ENCODE measurements around the gene AP1S1.
"Not testable (repeated sequence)": the region's sequence is repeated elsewhere in the genome, so short reads cannot be mapped to it uniquely, and the experiment has no call there.

Gene AP1S1

DNA sequence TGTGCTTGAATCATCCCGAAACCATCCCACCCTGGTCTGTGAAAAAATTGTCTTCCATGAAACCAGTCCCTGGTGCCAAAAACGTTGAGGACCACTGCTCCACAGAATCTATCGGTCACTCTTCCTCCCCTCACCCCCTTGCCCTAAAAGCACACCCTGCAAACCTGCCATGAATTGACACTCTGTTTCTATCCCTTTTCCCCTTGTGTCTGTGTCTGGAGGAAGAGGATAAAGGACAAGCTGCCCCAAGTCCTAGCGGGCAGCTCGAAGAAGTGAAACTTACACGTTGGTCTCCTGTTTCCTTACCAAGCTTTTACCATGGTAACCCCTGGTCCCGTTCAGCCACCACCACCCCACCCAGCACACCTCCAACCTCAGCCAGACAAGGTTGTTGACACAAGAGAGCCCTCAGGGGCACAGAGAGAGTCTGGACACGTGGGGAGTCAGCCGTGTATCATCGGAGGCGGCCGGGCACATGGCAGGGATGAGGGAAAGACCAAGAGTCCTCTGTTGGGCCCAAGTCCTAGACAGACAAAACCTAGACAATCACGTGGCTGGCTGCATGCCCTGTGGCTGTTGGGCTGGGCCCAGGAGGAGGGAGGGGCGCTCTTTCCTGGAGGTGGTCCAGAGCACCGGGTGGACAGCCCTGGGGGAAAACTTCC is 28.2 kb upstream of the AP1S1 start:
- no peak for DNase-seq

DNA sequence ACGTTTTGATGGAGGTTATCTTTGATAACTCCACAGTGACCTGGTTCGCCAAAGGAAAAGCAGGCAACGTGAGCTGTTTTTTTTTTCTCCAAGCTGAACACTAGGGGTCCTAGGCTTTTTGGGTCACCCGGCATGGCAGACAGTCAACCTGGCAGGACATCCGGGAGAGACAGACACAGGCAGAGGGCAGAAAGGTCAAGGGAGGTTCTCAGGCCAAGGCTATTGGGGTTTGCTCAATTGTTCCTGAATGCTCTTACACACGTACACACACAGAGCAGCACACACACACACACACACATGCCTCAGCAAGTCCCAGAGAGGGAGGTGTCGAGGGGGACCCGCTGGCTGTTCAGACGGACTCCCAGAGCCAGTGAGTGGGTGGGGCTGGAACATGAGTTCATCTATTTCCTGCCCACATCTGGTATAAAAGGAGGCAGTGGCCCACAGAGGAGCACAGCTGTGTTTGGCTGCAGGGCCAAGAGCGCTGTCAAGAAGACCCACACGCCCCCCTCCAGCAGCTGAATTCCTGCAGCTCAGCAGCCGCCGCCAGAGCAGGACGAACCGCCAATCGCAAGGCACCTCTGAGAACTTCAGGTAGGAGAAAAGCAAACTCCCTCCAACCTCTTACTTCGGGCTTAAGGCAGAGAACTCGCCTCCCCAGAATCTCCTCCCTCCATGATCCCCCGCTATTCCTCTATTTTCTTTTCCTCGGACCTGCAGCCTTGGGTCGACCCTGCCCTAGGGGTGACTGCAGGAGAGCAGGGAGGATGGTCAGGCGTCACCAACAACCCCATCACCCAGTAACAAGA is 27.4 kb upstream of the AP1S1 start, which contains the start of gene SERPINE1:
Gene SERPINE1, plus strand, starts transcription at position 454 of the 809 bp plus-strand sequence. CDS start 1,290 bp downstream, outside the sequence.
- DNase-seq: no peak

DNA sequence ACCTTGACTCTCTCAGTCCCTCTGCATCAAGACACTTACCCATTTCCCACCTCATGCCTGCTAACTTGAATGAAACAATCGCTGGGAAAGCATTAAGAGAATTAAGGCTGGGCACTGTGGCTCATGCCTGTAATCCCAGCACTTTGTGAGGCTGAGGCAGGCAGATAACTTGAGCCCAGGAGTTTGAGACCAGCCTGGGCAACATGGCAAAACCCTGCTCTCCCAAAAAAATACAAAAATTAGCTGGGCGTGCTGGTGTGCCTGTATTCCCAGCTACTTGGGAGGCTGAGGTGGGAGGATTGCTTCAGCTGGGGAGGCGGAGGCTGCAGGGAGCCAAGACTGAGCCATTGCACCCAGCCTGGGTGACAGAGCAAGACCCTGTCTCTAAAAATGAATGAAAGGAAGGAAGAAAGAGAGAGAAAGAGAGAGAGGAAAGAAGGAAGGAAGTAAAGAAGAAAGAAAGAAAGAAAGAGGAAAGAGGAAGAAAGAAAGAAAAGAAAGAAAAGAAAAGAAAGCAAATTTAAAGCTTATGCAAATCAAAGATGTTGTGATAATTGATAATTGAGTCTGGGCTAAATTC is 26.7 kb upstream of the AP1S1 start:
- DNase-seq: no peak

DNA sequence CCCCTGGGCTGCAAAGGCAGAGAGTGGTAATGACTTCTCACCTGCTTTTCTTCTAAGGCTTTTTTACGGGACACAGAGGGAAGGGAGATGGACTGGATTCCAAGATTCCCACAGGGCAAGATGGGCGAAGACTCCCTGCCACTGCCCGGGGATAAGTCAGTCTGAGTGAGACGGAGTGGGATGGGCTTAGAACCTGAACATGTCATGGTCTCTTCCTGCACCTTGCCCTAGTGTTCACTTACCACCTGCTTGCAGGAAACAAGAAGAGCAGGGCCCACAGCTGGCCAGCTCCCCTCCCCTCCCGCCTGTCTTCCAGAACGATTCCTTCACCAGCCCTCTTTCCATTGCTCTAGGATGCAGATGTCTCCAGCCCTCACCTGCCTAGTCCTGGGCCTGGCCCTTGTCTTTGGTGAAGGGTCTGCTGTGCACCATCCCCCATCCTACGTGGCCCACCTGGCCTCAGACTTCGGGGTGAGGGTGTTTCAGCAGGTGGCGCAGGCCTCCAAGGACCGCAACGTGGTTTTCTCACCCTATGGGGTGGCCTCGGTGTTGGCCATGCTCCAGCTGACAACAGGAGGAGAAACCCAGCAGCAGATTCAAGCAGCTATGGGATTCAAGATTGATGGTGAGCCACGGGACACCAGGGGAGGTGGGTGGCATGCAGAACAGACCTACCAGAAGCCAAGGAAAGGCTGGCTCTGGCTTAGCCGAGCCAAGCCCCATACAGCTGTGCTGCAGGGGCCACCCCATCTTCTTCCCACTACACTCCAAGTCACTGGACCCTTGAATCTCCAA is 26.0 kb upstream of the AP1S1 start:
- DNase-seq: no peak

DNA sequence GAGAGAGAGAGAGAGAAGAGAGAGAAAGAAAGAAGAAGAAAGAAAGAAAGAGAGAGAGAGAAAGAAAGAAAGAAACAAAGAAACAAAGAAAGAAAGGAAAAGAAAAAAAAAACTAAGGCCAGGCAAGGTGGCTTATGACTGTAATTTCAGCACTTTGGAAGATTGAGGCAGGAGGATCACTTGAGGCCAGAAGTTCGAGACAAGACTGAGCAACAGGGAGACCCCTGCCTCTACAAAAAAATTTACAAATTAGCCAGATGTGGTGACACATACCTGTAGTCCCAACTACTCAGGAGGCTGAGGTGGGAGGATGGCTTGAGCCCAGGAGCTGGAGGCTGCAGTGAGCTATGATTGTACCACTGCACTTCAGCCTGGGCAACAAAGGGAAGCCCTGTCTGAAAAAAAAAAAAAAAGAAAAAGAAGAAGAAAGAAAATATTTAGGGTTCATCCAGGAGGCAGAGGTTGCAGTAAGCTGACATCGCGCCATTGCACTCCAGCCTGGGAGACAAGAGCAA is 24.6 kb upstream of the AP1S1 start:
- no peak for DNase-seq

DNA sequence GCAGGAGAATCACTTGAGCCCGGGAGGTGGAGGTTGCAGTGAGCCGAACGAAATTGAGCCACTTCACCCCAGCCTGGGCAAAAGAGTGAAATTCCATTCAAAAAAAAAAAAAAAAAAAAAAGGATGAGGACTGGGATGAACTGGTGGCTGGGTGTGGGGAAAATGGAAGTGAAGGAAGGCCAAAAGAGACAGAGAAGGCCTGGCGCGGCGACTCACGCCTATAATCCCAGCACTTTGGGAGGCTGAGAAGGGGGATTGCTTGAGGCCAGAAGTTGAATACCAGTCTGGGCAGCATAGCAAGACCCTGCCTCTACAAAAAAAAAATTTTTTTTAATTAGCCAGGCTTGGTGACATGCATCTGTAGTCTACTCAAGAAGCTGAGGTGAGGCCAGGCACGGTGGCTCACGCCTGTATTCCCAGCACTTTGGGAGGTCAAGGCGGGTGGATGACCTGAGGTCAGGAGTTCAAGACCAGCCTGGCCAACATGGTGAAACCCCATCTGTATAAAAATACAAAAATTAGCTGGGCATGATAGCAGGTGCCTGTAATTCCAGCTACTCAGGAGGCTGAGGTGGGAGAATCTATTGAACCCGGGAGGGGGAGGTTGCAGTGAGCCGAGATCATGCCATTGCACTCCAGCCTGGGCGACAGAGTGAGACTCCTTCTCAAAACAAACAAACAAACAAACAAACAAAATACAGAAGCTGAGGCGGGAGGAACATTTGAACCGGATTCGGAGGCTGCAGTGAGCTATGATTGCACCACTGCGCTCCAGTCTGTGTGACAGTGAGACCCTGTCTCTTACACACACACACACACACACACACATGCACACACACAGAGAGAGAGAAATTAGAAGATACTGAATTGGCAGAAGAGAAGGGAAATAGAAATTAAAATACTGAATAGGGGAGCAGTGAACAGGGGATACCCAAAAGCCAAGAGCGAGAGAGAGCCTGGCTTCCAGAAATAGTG is 21.4 kb upstream of the AP1S1 start:
- not testable (repeated sequence) for DNase-seq

DNA sequence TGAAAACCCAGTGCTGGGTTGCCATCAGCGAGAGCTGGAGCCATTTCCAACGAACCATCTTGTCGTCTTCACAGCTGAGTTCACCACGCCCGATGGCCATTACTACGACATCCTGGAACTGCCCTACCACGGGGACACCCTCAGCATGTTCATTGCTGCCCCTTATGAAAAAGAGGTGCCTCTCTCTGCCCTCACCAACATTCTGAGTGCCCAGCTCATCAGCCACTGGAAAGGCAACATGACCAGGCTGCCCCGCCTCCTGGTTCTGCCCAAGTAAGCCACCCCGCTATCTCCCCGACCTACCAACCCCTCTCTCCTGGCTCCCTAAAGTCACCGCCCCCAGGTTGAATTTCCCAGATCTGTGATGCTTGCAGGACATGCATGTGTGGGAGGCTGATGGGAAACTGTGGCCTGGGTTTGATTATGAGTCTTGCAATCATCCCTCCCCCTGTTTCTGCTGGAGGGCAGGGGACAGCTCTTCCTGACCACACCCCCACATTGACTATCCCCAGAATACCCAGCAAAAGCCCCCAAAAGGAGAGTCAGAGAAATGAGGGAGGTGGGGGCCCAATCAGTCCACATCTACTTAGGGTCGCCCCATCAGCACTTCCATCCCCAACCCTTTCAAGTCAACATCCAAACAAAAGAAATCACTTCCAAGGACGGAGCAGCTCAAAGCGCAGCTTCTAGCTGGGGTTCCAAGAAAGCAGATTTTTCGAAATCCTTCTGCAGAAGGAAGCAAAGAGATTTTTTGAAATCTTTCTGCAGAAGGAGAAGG is 20.5 kb upstream of the AP1S1 start:
- no peak for DNase-seq

DNA sequence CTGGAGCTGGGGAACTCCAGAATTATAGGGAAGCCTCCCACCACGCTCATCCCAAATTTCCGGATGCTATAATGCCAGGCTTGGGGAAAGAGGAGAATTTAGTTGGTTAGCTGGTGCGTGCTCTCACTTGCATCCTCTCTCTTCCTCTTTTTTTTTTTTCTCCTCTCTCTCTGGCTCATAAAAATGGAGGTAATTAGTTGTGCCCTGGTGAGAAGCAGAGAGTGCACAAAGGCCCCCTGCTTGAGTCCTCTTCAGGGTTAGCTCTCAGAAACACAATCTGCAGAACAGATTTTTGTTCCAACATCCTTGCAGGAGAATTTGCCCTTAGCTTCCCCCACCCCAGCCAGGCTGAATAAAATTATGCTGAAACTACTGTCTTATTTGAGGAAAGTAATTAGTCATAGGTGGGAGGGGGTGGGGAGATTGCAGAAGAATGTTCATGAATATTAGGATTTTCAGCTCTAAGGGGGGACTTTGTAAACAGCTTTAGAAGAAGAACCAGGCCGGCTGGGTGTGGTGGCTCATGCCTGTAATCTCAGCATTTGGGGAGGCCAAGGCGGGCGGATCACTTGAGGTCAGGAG is 19.8 kb upstream of the AP1S1 start:
- DNase-seq: no peak

DNA sequence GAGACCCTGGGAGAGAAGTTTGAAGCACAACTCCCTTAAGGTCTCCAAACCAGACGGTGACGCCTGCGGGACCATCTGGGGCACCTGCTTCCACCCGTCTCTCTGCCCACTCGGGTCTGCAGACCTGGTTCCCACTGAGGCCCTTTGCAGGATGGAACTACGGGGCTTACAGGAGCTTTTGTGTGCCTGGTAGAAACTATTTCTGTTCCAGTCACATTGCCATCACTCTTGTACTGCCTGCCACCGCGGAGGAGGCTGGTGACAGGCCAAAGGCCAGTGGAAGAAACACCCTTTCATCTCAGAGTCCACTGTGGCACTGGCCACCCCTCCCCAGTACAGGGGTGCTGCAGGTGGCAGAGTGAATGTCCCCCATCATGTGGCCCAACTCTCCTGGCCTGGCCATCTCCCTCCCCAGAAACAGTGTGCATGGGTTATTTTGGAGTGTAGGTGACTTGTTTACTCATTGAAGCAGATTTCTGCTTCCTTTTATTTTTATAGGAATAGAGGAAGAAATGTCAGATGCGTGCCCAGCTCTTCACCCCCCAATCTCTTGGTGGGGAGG is 16.5 kb upstream of the AP1S1 start:
- DNase-seq: no peak

DNA sequence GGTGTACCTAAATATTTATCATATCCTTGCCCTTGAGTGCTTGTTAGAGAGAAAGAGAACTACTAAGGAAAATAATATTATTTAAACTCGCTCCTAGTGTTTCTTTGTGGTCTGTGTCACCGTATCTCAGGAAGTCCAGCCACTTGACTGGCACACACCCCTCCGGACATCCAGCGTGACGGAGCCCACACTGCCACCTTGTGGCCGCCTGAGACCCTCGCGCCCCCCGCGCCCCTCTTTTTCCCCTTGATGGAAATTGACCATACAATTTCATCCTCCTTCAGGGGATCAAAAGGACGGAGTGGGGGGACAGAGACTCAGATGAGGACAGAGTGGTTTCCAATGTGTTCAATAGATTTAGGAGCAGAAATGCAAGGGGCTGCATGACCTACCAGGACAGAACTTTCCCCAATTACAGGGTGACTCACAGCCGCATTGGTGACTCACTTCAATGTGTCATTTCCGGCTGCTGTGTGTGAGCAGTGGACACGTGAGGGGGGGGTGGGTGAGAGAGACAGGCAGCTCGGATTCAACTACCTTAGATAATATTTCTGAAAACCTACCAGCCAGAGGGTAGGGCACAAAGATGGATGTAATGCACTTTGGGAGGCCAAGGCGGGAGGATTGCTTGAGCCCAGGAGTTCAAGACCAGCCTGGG is 15.9 kb upstream of the AP1S1 start:
- peak; percentile 46 for DNase-seq

DNA sequence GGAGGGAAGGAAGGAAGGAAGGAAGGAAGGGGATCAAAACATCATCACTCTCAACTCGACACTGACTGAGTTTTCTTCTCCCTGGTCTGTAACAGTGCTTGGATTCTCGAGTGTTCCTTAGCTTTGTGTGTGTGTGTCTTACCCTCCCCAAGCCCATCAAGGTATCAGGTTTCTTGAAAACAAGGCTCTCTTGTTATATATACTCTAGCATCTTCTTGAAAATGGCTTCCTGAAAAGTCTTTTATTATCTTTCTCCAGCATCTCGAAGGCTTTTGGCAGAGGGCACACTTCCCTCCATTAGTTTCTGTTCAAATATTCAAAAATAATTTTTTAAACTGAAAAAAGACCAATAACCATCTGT is 14.0 kb upstream of the AP1S1 start:
- no peak for DNase-seq

DNA sequence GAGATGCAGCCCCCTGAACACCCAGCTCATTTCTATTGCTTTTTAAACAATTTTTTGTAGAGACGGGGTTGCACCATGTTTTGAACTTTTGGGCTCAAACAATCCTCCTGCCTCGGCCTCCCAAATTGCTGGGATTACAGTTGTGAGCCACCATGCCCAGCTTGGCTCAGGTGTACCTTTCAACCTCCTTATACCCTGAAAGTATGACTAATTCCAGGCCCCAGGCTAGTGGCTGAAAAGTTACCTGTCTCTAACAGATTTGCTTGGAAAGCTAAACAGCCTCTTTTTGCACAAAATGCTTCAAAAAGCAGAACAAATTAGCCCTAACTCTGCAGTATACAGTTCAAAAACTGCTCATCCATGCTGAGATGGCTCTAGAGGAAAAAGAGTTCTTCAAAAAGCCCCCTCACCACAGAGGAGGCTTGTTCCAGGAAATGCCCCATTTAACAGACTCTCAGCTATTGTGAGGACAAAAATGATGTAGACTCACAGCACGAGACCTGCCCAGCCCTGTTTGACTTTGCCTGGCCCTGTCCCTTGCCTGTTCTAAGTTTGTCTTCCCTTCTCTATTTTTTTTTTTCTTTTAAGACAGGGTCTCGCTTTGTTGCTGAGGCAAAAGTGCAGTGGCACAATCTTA is 13.4 kb upstream of the AP1S1 start:
- no peak for DNase-seq

DNA sequence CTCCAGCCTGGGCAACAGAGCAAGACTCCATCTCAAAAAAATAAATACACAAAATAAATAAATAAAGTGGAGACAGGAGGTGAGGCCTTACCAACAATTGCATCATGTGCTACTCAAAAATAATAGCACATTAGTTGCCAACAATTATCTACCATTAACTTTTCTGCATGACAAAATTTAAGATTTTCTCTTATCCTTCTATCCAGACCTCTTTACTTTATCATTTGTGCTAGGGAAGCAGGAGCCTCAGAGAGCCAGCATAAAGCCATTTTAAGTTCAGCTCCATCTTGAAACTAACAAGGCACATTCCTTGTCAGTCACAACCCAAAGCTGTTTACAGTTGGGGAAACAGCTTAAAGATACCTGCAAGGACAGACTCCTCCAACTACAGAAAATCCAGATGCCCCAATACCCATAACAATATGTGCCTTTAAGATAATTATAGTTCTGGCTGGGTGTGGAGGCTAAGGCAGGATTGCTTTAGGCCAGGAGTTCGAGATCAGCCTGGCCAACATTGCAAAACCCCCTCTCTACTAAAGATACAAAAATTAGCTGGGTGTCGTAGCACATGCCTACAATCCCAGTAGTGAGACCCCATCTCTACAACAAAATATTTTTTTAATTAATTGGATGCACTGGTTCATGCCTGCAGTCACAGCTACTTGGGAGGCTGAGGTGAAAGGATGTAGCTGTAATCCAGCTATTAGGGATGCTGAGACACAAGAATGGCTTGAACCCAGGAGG is 2.2 kb upstream of the AP1S1 start:
- no peak for DNase-seq

DNA sequence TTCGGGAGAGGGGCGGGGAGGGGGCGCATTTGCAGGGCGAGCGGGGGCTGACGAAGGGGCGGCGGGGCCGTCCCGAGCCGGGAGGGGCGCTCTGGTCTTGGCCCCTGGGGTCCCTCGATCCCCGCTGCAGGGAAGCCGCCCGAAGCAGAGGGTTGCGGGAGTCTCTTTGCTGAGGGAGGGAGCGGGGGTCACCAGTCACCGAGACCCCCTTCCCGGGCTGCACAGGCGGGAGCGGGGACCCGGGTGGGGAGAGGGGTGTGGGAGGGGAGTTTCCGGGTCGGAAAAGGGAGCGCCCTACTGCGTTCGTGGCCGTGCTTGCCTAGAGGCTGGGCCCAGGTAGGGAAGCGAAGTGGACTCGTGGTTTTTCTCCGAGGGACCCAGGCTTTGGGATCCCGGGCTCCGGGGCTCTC is 422 bp downstream of the AP1S1 start:
- DNase-seq: no peak

DNA sequence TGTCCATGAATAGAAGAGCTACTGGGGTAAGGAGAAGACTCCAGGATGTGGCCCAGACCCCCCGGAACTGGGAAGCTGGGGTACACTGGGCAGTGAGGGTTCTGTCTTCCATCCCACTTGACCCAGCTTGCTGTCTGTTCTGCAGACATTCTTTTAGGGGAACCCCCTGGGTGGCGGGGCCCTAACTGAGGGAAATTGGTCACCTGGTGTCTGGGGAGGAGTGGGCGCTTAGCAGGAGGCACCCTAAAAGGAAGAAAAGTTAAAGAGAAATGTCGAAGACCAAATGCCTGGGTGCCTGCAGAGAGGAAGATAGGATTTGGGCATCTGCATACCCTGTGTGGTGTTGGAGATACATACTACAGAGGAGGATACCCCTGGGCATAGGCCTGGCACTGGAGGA is 1.0 kb downstream of the AP1S1 start:
- DNase-seq: no peak

DNA sequence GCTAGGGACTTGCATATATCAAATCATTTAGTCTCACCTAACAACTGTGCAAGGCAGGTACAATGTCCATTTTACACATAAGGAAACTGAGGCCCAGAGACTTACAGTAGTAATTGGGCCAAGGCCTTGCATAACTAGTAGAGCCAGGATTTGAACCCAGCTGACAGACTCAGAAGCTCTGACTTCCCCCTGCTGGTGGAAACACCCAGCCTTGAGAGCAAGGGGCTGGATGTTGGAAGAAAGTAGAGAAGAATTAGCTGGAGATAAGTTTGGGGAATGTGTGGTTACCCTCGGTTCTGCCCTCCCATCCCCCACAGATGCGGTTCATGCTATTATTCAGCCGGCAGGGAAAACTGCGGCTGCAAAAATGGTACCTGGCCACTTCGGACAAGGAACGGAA is 2.0 kb downstream of the AP1S1 start:
- DNase-seq: no peak

DNA sequence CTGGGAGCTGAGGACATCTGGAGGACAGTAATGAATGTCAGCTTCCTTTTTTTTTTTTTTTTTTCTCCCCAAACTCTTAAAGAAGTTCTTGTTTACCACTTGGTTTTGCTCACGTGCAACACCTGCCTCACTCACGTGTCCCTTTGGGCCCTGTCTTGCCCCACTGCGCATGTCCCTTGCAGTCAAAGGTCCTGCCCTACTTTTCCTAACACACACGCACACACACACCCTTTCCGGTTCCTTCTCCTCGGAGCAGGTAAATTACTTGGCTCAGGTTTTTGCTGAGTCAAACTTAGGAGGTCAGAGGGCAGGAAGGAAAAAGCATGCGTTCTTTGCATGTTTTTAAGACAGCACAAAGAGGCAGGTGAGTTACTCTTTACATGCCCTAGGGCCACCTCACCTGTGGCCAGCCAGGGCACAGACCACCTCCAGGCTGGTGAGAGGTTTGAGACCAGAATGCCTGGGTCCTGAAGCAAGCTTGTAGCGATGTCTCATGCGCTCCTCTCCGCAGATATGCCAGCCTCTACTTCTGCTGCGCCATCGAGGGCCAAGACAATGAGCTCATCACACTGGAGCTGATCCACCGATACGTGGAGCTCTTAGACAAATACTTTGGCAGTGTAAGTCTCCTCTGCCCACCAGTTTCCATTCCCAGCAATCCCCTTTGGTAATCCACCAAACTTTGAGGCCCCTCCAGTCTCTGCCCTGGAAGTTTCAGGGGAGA is 2.8 kb downstream of the AP1S1 start:
- no peak for DNase-seq
